HG03342 (cell line): ENCODE results near the gene RPEL1.

Source experiments
- ATAC-seq: cut with Tn5 transposase; IDR thresholded peaks from one replicate; pipeline ENCODE4 v1.9.1; 2021; ENCODE audit warnings: mild to moderate bottlenecking, moderate library complexity; ENCODE audit not compliant: unreplicated experiment

The RPEL1 gene

DNA sequence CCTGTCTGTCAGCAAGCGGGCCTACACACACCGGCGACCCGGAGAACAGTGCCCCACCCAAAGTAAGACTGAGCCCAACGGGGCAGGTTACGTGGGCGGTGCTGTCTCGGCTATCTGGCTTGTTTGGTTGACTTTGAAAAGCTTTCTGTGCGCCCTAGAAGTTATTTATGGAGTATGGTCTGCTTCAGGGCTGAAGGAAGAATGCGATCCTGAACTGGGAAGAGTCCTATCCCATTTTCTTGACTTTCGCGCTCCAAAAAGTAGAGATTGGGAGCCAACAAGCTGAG is 32.8 kb downstream of the RPEL1 start:
- ATAC-seq = no peak

DNA sequence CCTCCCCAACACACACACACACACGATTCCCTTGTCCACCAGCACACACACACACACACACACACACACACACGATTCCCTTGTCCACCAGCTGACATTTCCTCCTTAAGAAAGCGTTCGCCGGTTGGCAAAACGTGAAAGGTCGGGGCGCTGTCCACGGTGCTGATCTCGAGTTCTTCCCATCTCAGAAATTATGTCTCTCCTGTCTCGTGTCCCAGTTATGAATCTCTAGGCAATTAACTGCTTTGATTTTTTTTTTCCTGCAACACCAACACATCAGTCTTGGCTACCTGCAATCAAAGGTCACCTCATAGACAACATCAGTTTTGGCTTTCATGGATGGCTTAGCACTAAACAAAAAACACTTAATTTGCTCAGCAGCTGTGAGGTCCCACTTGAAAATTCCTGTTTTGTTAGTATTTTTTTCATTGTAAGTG is 33.2 kb downstream of the RPEL1 start:
- ATAC-seq = no peak

DNA sequence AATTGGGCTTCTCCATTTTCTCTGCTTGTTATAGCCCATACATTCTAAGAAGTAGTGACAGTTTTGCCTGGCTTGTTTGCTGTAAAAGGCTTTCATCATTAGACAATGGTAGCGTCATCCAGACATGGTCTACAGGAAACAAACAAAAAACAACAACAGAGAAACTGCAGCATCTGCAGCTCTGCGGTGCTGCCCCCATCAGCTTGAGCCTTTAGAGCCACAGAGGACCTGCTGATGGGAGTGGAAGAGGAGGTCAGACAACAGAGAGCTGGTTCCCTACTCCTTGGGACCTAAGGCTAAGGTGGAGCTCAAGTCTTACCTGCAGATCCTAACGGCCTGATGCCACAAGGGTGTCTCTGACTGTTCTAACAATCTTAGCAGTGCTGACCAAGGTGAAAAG is 34.3 kb downstream of the RPEL1 start:
- ATAC-seq = no peak

GRCh38 chr10:103280506-103280905 is 34.8 kb downstream of the RPEL1 start:
- no peak for ATAC-seq

DNA sequence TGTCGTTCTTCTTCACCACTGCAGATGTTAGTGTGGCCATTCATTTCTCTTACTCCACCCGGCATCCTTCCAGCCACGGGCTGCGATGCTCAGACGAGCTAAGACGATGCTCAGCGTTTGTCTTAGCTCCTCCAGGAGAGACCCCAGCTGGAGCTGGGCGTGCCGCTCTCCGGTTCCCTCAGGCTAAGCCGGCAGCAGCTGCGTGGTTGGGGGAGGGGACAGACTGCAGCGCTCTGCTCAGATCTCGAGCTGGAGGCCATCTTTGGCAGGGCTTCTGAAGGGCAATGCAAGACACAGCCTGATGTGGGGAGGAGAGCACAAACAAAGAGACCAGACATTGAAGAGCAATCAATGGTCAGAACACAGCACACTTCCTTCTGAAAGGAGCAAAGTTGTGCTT is 36.1 kb downstream of the RPEL1 start:
- no peak for ATAC-seq

- ATAC-seq = no peak
Observed at GRCh38 chr10:103282961-103283360, 37.3 kb downstream of the RPEL1 start.

DNA sequence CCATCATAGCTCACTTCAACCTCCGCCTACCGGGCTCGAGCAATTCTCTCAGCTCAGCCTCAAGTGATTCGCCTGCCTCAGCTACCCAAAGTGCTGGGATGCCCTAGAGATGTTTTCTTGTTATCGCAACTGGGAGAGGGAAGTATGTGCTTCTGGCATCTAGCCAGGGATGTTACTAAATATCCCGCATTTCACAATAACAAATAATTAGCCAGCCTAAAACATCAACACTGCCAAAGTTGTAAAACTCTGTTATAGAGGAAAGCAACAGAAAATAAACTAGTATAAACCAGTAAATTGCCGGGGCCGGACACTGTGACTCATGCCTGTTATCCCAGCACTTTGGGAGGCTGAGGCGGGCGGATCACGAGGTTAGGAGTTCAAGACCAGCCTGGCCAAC is 38.5 kb downstream of the RPEL1 start:
- no peak for ATAC-seq

DNA sequence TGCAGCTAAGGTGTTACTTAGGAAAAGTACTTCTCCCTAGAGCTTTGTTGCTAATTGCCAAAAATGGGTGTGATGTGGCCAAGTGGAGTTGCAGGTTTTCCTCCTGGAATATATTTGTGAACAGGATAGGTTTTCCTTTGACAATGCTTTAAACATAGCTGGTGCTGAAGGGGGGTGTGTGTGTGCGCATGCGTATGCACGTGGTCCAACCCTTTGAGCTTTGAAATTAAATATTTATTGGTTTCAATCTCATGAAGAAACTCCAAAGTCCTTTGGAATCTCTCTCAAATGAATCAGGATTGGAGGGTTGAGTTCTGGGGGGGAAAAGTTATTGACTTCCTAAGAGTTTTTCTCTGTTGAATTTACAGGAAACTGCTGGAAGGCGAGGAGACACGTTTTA is 42.3 kb downstream of the RPEL1 start:
- ATAC-seq = no peak

GRCh38 chr10:103291588-103291987 is 45.9 kb downstream of the RPEL1 start:
- no peak for ATAC-seq

DNA sequence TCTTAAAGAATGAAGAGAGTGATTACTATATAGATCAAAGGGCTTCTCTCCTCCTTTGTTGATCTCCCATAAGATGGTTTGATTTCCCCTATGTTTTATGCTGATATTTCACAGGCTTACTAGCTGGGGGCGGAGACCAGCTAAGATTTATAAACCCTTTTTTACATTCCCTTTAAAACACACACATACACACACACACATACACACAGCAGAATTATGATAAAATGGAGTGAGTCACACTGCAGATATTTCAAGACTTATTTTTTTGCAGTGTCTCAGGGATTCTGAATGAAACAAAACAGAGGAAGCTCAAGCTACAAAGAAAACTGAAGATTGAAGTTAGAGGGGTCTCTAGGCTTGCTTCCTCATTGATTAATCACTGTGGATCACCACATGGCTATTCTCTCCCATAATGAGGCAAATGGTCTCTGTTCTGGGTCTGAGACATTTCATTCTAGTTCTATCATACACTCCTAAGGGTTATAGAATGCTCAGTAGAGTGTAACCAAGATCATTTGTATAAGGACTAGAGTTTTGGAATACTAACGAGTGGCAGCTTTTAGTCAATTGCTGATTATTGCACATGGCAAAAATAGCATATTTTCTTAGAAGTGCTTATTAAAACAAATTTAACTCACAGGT is 49.8 kb downstream of the RPEL1 start:
- ATAC-seq = no peak
